ENCODE results near the gene MCL1. TPM values are rescaled to one million over a fixed set of nuclear protein-coding genes. Genes with fewer than 3 reads are reported as not detected.
A peak's percentile ranks its signal among the peaks of the same experiment; 100 is the strongest.

The MCL1 gene
- total and polyA plus RNA-seq, 9 donors, result 74.2 to 280 (median 145) TPM

GRCh38 chr1:150535511-150536287 is 43.7 kb downstream of the MCL1 start:
- intact Hi-C loops (cut with DNase I), result loop anchor here in 1 of 4 donors (10.0 kb wide), 1 partner anchor 71 kb away; no protein-coding TSS in a partner anchor
- no peaks in the 10 kb centered on the region for H3K4me1 ChIP-seq (ENCODE audit: insufficient read depth)
- no peak overlapping the region for H3K27ac ChIP-seq
- no peak for DNase-seq
- H3K4me3 ChIP-seq, result no peak overlapping the region
- WGBS, 3 donors, result 91 to 92% (median 92%) methylated on average over 14 of the region's 14 CpGs
- H3K9me3 ChIP-seq, result no peaks in the 10 kb centered on the region
- TF ChIP-seq POLR2A (IDR thresholded peaks at IDR 0.05) (no peak), EP300 (IDR thresholded peaks at IDR 0.05) (no peak), CTCF (IDR thresholded peaks at IDR 0.05) (no peak)
- H3K36me3 ChIP-seq, result no peaks in the 10 kb centered on the region
- no peaks in the 10 kb centered on the region for H3K27me3 ChIP-seq

GRCh38 chr1:150534002-150534401 is 45.4 kb downstream of the MCL1 start:
- WGBS, 3 donors, result 95 to 98% (median 96%) methylated on average over 5 to 6 of the region's 6 CpGs
- no peak for DNase-seq
- Histone ChIP-seq H3K27ac (no peak overlapping the region), H3K4me3 (no peak overlapping the region), H3K9me3 (no peaks in the 10 kb centered on the region), H3K4me1 (ENCODE audit: insufficient read depth) (no peaks in the 10 kb centered on the region), H3K27me3 (no peaks in the 10 kb centered on the region), H3K36me3 (no peaks in the 10 kb centered on the region)
- TF ChIP-seq EP300 (IDR thresholded peaks at IDR 0.05) (no peak), CTCF (IDR thresholded peaks at IDR 0.05) (no peak), POLR2A (IDR thresholded peaks at IDR 0.05) (no peak)
- intact Hi-C loops (cut with DNase I), result loop anchor here in 3 of 4 donors (5.0 to 10.0 kb wide), 3 partner anchors 62 to 69 kb away; no protein-coding TSS in a partner anchor

GRCh38 chr1:150532860-150533259 is 46.5 kb downstream of the MCL1 start:
- WGBS, 3 donors, result 28 to 42% (median 38%) methylated on average over 5 of the region's 5 CpGs
- no peaks in the 10 kb centered on the region for H3K27me3 ChIP-seq
- H3K27ac ChIP-seq, result no peak overlapping the region
- intact Hi-C loops (cut with DNase I), result loop anchor here in 3 of 4 donors (5.0 to 10.0 kb wide), 3 partner anchors 61 to 68 kb away; no protein-coding TSS in a partner anchor
- no peak for DNase-seq
- H3K9me3 ChIP-seq, result no peaks in the 10 kb centered on the region
- no peak for TF ChIP-seq POLR2A (IDR thresholded peaks at IDR 0.05)
- TF ChIP-seq CTCF (IDR thresholded peaks at IDR 0.05), result peak in 1 of 3 donors; percentile 2
- H3K4me1 ChIP-seq (ENCODE audit: insufficient read depth), result no peaks in the 10 kb centered on the region
- H3K36me3 ChIP-seq, result no peaks in the 10 kb centered on the region
- no peak overlapping the region for H3K4me3 ChIP-seq

- intact Hi-C loops (cut with DNase I), result loop anchor here in 3 of 4 donors (5.0 to 10.0 kb wide), 3 partner anchors 58 to 66 kb away; no protein-coding TSS in a partner anchor
- Histone ChIP-seq H3K27me3 (no peaks in the 10 kb centered on the region), H3K4me1 (ENCODE audit: insufficient read depth) (no peaks in the 10 kb centered on the region), H3K36me3 (no peaks in the 10 kb centered on the region), H3K4me3 (no peak overlapping the region), H3K27ac (no peak overlapping the region), H3K9me3 (no peaks in the 10 kb centered on the region)
- TF ChIP-seq EP300 (IDR thresholded peaks at IDR 0.05), result no peak
- TF ChIP-seq CTCF (IDR thresholded peaks at IDR 0.05), result no peak
- TF ChIP-seq POLR2A (IDR thresholded peaks at IDR 0.05), result no peak
- DNase-seq, result no peak
- 96 to 97% (median 96%) methylated on average over 14 of the region's 14 CpGs for WGBS, 3 donors
These were observed 48.8 kb downstream of the MCL1 start for GRCh38 chr1:150530491-150531159.

All from ovary (tissue), 9 donors.